GM10266 (cell line): ENCODE results near the gene CAMK1D.

Experiments
- DNase-seq: peaks from one replicate; pipeline ENCODE4 v3.0.0; 2012; ENCODE audit errors: extremely low spot score
- CTCF ChIP-seq: IDR thresholded peaks from 2 replicates; pipeline ENCODE4 v1.5.1; 2012; ENCODE audit warnings: mild to moderate bottlenecking, low read depth; ENCODE audit not compliant: control insufficient read depth, insufficient read depth; ENCODE audit errors: missing control alignments

Gene CAMK1D

DNA sequence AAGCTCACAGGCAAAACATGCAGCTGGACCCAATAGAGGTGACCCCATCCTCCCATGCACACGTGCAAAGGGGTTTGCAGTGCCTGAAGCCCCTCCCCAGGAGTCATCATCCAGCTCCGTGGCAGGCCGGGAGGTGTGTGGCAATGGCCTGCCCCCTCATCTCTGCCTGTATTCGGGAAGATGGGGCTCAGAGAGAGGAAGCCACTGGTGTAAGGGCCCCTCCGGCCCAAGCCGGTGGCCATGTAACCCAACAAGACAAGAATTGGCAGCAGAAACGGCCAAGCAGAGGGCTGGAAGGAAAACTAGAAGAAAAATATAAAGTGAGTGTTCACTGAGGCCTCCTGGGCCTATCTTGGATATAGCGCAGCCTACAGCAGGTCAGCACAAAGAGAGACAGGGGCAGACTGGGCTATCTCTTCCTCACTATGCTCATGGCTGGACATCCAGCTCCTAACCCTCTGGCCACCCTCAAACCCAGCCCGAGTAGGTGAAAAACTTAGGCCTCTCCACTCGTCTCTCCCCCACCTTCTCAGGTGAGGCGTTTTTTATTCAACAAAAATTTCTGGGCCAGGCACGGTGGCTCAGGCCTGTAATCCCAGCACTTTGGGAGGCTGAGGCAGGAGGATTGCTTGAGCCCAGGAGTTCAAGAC lies 494.1 kb downstream of the CAMK1D start:
- no peak for TF ChIP-seq CTCF

DNA sequence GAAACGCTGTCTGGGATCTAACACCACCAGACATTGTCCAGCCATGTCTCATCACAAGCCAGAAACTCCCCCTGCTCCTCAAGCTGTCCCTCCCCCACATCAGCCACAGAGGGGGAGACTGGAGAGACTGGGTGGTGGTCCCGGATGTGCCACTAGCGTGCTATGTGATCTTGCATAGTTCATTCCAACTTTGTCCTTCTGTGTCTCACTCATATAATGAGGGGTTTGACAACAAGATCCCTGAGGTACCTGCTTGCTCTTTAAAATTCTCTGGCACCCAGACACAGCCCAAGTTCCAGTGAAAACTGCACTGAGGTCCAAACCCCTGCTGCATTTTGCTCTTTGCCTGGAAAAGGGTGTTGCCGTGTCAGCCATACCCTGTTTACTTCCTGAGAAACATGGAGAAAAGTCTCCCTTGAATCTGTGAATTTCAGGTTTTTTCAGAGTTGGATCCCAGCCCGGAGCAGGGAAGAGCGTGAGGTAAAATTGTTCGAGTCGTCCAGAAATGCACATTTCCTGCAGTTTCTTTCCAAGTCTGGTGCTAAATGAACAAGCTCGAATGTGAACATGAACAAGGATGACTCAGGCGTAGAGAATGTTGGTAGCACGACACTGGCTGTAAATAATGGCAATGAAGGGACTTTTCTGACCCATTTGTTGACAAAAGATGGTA lies 495.6 kb downstream of the CAMK1D start:
- no peak for DNase-seq
- TF ChIP-seq CTCF = no peak

More for the DNA sequence above, 494.1 kb downstream of the CAMK1D start:
- no peak for DNase-seq

DNA sequence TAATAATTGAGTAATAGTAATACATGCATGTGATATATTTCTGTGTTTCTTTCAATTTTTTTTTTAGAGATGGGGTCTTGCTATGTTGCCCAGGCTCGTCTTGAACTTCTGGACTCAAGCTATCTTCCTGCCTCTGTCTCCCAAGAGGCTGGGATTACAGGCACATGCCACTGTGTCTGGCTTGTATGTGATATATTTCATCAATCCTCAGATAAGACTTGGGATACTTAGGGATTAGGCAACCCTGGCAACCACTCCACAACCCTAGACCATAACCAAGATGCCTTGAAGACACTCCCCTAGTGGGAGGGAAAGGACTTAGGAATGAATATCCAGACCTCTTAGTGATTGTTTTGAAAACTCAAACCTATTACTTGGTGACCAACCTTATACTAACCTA lies 497.4 kb downstream of the CAMK1D start:
- DNase-seq = no peak
- TF ChIP-seq CTCF = no peak

- no peak for DNase-seq
- peak; percentile 36 for TF ChIP-seq CTCF
Observed at GRCh38 chr10:12847361-12847975, 498.1 kb downstream of the CAMK1D start.

- TF ChIP-seq CTCF = no peak
- peak; percentile 45 for DNase-seq
Observed at GRCh38 chr10:12848439-12849173, 499.3 kb downstream of the CAMK1D start.

DNA sequence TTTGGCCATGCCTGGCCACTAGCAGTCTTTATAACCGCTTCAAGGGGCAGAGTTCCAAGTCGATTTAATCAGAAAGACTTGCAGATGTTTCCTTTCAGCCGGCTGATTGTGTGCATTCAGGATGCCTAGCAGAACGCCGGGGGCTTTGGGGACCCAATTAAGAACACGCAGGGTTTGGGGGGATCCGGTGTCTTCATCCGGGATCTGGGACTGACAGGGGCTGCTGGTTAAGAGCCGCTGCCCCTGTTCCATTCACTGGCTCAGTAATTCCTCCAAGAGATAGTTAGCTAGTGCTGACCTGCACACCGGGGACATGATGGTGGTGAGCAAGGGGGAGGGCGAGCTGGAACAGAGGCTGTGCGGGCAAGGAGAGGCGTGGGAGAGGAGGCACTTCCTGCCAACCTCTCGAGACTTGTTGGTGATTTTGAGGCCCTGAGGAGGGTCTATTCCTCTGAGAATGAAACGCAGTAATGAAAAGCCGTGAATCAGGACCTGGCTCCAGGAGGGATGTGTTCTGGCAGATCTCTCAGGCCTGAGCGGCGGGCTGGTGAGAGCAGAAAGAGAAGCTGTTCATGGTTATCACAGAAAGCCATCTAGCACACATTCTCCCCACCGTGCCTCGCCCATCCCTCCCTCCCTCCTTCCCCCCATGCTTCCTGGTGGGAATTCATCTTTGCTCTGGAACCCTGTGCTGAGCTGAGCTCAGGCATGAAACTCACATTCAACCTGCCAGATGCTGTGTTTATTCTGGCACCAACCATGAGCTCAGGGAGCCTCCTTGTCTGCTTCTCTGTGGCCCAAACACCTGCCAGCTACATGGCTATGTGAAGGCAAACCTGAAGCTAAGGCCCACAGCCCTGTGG lies 500.2 kb downstream of the CAMK1D start:
- no peak for DNase-seq
- no peak for TF ChIP-seq CTCF
